HS-27A (cell line): ENCODE results near the gene SLC36A1.

Source experiments
- DNase-seq: peaks from one replicate; pipeline ENCODE4 v3.0.0-alpha.2; 2012; ENCODE audit warnings: low read depth, missing footprints

Gene SLC36A1

GRCh38 chr5:151534350-151534749, 86.9 kb downstream of the SLC36A1 start:
- DNase-seq = no peak

GRCh38 chr5:151537044-151537443, 89.6 kb downstream of the SLC36A1 start:
- DNase-seq = no peak

GRCh38 chr5:151541571-151541970, 94.2 kb downstream of the SLC36A1 start:
- no peak for DNase-seq
